Central memory CD8-positive, alpha-beta T cell (primary cell): ENCODE measurements around the gene RCOR1.
"Not testable (repeated sequence)": the region's sequence is repeated elsewhere in the genome, so short reads cannot be mapped to it uniquely, and the experiment has no call there.

ENCODE experiments used
- ATAC-seq: fragments of 150-1000 bp; cut with Tn5 transposase; replicated peaks from 2 replicates; pipeline ENCODE4 v1.10.0; 2022; ENCODE audit warnings: mild to moderate bottlenecking, moderate FRiP score, moderate number of reproducible peaks; ENCODE audit not compliant: poor library complexity, severe bottlenecking; ENCODE audit errors: extremely low read depth
- DNase-seq, 2 donors: peaks; one replicate each; pipeline ENCODE4 v3.0.0; 2021; ENCODE audit warnings: low spot score in 2 of 2
- H3K27ac Mint-ChIP-seq: one replicate; pipeline ENCODE4 v1.8.0; 2022; ENCODE audit warnings: low read depth, mild to moderate bottlenecking, moderate library complexity, mixed read lengths
- H3K27me3 Mint-ChIP-seq: one replicate; pipeline ENCODE4 v1.8.0; 2022; ENCODE audit warnings: mixed read lengths
- H3K36me3 Mint-ChIP-seq: one replicate; pipeline ENCODE4 v1.8.0; 2022; ENCODE audit warnings: mild to moderate bottlenecking, moderate library complexity, mixed read lengths; ENCODE audit not compliant: insufficient read depth
- H3K4me1 Mint-ChIP-seq: one replicate; pipeline ENCODE4 v1.8.0; 2022; ENCODE audit warnings: mixed read lengths
- H3K4me3 Mint-ChIP-seq: one replicate; pipeline ENCODE4 v1.8.0; 2022; ENCODE audit warnings: mild to moderate bottlenecking, moderate library complexity, mixed read lengths
- H3K9me3 Mint-ChIP-seq: one replicate; pipeline ENCODE4 v1.8.0; 2022; ENCODE audit warnings: mixed read lengths

RCOR1 gene

DNA sequence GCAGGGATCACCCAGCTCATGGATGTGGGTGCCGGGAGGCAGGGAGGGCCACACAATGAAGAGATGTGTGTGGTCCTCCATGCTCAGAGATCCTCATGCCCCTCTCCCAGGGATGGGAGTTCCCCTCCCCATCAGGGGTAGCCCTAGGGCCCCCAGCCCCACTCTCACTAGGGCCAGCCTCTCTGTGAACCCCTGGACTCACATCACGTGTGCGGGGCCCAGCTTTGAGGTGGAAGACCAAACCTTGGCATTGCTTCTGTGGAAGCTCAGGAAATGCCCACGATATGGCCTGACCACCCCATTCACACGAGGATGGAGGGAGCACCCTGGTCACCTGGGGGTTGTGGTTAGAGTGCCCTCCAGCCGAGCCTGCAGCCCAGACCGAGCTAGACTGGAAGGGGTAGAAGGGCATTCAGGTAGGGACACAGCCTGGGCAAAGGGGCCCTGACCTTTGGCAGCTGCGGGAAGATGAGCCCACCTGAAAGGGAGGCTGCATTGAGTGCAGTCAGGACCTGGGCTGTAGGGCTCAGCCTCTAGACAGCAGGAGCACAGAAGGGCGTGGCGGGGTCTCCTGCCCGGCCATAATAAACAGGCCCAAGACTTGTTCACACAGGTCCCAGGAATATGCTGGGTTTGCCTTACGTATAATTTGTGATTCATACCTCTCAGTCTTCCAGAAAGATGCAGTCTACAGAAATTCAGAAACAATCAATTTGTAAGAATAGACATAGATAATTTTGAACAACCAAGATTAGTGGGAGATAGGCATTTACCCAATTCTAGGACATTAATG, 34.8 kb upstream of the RCOR1 start:
- DNase-seq (no peak), ATAC-seq (no peak)
- H3K27me3 Mint-ChIP-seq: no peaks in the 10 kb centered on the region
- H3K4me1 Mint-ChIP-seq: no peaks in the 10 kb centered on the region
- no peak overlapping the region for H3K27ac Mint-ChIP-seq
- H3K36me3 Mint-ChIP-seq: no peaks in the 10 kb centered on the region
- no peak overlapping the region for H3K4me3 Mint-ChIP-seq
- no peaks in the 10 kb centered on the region for H3K9me3 Mint-ChIP-seq

DNA sequence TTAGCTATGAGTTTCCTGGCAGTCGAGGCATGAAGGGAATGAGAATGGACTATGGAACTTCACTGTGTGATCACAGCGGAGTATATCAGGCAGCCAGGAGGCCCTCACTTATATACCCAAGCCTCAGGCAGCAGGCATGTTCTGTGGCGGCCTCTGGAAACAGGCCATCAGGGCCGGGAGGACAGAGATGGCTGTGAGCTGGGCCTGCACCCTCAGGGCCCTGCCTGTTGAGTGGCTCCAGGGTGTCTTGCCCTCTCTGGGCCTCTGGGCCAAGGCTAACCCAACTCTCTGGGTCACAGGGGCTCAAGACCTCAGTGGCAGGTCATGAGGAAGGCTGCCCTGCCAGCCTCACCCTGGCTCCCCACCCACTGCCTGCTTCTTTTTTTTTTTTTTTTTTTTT, 33.9 kb upstream of the RCOR1 start:
- H3K4me3 Mint-ChIP-seq: no peak overlapping the region
- H3K9me3 Mint-ChIP-seq: no peaks in the 10 kb centered on the region
- H3K36me3 Mint-ChIP-seq: no peaks in the 10 kb centered on the region
- no peaks in the 10 kb centered on the region for H3K27me3 Mint-ChIP-seq
- H3K27ac Mint-ChIP-seq: no peak overlapping the region
- no peak for DNase-seq
- ATAC-seq: no peak
- H3K4me1 Mint-ChIP-seq: no peaks in the 10 kb centered on the region

DNA sequence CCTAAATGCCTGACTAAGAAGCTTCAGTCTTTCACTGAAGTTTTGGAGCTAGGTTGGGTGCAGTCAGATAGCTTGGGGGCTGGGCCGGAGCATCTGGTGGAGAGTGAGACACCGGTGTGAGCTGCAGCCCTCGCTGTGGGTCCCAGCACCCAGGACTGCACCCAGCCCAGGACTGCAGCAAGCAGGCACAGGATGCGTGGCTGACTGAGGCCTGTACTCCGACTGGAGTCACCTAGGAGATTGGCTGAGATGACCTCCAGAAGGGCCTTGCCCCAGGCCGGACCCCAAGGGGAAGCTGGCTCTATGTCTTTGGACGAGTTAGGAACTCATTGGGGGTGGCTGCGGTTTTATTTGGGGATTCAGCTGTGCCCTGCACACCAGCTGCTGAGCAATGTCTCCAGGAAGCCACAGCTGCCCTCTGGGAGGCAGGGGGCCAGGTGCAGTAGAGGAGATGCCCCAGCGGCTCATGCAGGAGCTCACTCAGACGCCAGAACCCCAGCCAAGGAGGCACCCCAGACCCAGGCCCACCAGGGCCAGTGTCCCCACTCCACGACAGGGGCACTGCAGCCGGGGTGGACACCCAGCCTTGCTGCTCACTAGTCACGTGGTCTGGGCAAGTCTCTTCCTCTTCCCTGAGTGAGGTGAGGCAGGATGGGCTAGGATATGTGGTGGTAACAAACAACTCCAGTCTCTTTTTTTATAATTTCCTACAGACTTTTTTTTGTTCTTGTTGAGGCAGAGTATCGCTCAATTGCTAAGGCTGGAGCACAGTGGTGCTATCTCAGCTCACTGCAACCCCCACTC, 31.8 kb upstream of the RCOR1 start:
- DNase-seq: no peak
- H3K27ac Mint-ChIP-seq: no peak overlapping the region
- H3K9me3 Mint-ChIP-seq: no peaks in the 10 kb centered on the region
- ATAC-seq: no peak
- no peaks in the 10 kb centered on the region for H3K4me1 Mint-ChIP-seq
- no peaks in the 10 kb centered on the region for H3K27me3 Mint-ChIP-seq
- H3K4me3 Mint-ChIP-seq: no peak overlapping the region
- no peaks in the 10 kb centered on the region for H3K36me3 Mint-ChIP-seq

DNA sequence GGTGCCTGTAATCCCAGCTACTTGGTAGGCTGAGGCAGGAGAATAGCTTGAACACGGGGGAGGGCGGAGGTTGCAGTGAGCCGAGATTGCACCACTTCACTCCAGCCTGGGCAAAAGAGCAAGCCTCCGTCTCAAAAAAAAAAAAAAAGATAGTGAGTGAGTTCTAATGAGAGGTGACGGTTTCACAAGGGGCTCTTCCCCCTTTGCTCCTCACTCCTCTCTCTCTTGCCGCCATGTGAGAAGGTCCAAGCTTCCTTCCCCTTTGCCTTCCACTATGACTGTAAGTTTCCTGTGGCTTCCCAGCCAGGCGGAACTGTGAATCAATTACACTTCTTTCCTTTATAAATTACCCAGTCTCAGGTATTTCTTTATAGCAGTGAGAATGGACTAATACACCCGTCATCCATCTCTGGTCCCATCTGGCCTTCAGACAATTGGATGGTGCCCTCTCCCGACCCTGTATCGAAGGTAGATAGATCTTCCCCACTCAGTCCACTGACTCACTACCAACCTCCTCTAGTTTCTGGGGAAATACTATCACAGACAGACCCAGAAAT, 27.0 kb upstream of the RCOR1 start:
- Mint-ChIP-seq H3K4me3 (no peak overlapping the region), H3K4me1 (peaks cover 6% of the 10 kb centered on the region), H3K36me3 (no peaks in the 10 kb centered on the region), H3K27me3 (no peaks in the 10 kb centered on the region), H3K9me3 (no peaks in the 10 kb centered on the region), H3K27ac (no peak overlapping the region)
- ATAC-seq (no peak), DNase-seq (no peak)

GRCh38 chr14:102565959-102566358, 26.5 kb upstream of the RCOR1 start:
- peaks cover 6% of the 10 kb centered on the region for H3K4me1 Mint-ChIP-seq
- no peaks in the 10 kb centered on the region for H3K27me3 Mint-ChIP-seq
- H3K4me3 Mint-ChIP-seq: no peak overlapping the region
- no peak for DNase-seq
- no peaks in the 10 kb centered on the region for H3K36me3 Mint-ChIP-seq
- H3K27ac Mint-ChIP-seq: no peak overlapping the region
- ATAC-seq: no peak
- no peaks in the 10 kb centered on the region for H3K9me3 Mint-ChIP-seq

DNA sequence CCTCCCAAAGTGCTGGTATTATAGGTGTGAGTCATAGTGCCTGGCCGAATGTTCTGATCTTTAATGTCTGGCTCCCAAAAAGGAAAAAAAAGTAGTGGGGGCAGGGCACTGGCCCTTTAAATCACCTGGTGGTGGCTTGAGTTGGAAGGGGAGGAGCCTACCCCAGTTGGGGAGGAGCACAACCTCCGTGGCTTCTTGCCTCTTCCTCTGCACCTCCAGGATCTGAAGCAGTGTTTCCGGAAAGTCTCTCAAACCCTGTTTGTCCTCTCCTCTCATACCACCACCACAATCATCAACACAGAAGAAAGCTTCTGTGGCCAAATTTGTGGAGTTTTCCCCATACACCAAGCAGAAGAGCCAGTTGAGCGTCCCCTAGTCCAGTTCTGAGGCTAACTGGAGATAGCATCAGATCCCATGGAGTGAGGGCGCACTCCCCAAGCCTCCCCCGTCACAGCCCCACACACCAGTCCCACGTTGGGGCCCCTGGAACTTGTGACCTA, 24.3 kb upstream of the RCOR1 start:
- ATAC-seq: peak; percentile 54
- Mint-ChIP-seq H3K36me3 (no peaks in the 10 kb centered on the region), H3K27me3 (peaks cover 1% of the 10 kb centered on the region), H3K4me1 (peaks cover 8% of the 10 kb centered on the region), H3K4me3 (peak overlapping the region; percentile 23), H3K9me3 (no peaks in the 10 kb centered on the region), H3K27ac (no peak overlapping the region)
- DNase-seq: no peak

DNA sequence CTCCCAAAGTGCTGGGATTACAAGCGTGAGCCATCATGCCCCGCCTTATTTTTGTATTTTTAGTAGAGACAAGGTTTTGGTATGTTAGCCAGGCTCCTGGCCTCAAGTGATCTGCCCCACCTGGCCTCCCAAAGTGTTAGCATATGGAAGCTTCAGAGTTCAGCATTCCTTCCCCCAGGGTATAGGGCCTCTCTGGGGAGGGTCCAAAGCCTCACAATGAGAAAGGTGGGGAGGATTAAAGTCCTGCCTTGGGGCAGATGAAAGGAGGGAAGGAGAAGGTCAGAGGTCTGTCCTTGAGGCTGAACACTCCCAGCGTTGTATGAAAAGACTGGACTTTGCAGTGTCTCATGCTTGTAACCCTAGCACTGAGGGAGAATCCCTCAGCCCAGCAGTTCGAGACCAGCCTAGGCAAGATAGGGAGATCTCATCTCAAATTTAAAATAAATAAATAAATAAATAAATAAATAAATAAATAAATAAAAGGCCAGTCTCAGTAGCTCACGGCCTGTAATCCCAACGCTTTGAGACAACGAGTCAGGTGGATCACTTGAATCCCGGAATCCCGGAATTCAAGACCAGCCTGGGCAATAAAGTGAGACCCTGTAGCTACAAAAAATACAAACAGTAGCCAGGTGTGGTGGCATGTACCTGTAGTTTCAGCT, 22.0 kb upstream of the RCOR1 start:
- DNase-seq (no peak), ATAC-seq (no peak)
- Mint-ChIP-seq H3K4me3 (no peak overlapping the region), H3K36me3 (no peaks in the 10 kb centered on the region), H3K27me3 (peaks cover 16% of the 10 kb centered on the region), H3K9me3 (no peaks in the 10 kb centered on the region), H3K27ac (no peak overlapping the region), H3K4me1 (peaks cover 14% of the 10 kb centered on the region)

DNA sequence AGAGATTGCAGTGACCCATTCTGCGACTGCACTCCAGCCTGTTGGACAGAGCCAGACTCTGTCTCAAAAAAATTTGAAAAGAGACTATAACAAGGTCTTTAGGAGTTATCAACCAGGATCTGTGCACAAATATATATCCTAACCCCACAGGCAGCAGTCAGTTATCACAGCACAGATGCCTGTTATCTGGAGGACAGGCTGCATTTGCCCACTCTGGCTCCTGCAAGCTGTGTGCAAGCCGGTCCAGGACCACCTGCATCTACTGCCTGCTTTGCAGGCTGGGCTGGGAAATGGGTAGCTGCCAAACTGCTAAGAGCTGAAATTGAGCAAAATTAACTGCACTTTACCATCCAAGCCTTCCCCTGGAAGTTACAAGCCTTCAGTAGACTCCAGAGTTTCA, 21.4 kb upstream of the RCOR1 start:
- H3K9me3 Mint-ChIP-seq: no peaks in the 10 kb centered on the region
- no peak overlapping the region for H3K4me3 Mint-ChIP-seq
- ATAC-seq (no peak), DNase-seq (no peak)
- H3K4me1 Mint-ChIP-seq: peaks cover 14% of the 10 kb centered on the region
- H3K27me3 Mint-ChIP-seq: peaks cover 21% of the 10 kb centered on the region
- H3K36me3 Mint-ChIP-seq: no peaks in the 10 kb centered on the region
- no peak overlapping the region for H3K27ac Mint-ChIP-seq

DNA sequence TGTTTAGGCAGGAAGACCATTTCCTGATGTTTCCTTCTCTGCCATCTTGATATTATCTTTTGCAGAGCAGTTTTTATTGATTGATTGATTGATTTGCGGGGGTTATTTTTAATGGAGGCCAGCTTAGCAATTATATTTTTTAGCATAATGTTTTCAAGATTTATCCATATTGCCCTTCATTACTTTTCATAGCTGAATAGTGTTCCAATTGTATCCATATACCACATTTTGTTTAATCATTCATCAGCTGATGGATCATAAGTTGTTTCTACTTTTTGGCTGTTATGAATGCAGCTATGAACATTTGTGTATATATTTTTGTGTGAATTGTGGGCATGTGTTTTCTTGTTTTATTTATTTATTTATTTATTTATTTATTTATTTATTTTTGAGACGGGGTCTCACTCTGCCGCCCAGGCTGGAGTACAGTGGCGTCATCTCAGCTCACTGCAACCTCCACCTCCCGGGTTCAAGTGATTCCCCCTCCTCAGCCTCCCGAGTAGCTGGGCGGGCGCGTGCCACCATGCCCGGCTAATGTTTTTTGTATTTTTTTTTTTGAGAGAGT, 20.9 kb upstream of the RCOR1 start:
- Mint-ChIP-seq H3K4me3 (no peak overlapping the region), H3K27ac (no peak overlapping the region)
- no peak for ATAC-seq

GRCh38 chr14:102573161-102573560, 19.3 kb upstream of the RCOR1 start:
- not testable (repeated sequence) for ATAC-seq, H3K27ac Mint-ChIP-seq, H3K9me3 Mint-ChIP-seq, DNase-seq, H3K36me3 Mint-ChIP-seq
- Mint-ChIP-seq H3K27me3 (peaks cover 22% of the 10 kb centered on the region), H3K4me3 (peak overlapping the region; percentile 13), H3K4me1 (peaks cover 12% of the 10 kb centered on the region)

More for the DNA sequence above, 20.9 kb upstream of the RCOR1 start:
- H3K36me3 Mint-ChIP-seq: no peaks in the 10 kb centered on the region
- H3K27me3 Mint-ChIP-seq: peaks cover 22% of the 10 kb centered on the region
- DNase-seq: no peak
- H3K4me1 Mint-ChIP-seq: peaks cover 14% of the 10 kb centered on the region
- no peaks in the 10 kb centered on the region for H3K9me3 Mint-ChIP-seq

- H3K9me3 Mint-ChIP-seq: no peaks in the 10 kb centered on the region
- no peaks in the 10 kb centered on the region for H3K36me3 Mint-ChIP-seq
- H3K27me3 Mint-ChIP-seq: peaks cover 22% of the 10 kb centered on the region
- H3K4me1 Mint-ChIP-seq: peaks cover 8% of the 10 kb centered on the region
- no peak for ATAC-seq
- peak overlapping the region; percentile 13 for H3K4me3 Mint-ChIP-seq
- no peak overlapping the region for H3K27ac Mint-ChIP-seq
- DNase-seq: no peak
Observed at GRCh38 chr14:102573591-102574046, 18.8 kb upstream of the RCOR1 start.
